ENCODE results near the gene LEMD3.

LEMD3 gene

DNA sequence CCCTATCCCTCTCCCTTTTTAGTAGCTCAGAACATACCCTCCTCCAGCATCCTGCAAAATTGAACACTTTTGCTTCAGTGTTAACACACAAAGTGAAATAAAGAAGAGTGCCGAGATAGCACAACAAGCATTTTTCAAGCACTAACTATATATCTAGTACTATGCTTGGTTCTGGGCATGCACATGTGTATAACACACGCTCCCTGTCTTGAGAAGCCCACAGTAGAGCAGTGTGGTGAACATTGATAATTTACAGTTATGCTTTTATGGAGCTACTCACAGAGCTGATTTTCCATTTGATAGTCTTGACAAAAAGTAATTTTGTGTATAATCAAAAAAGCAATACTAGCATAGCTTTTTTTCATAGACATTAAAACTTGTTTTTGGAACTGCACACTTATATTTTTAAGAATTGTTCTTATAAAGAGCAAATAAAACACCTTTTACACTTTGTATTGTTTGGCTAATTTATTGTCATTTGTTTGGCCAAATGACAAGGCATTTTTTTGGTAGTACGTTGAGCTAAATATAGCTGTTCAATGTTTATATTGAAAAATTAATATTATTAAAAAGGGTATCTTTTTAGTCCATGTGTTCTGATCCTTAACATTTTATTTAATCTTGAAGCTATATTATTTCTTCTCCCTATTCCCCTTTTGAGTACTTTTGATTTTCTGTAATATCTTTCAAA, 39.7 kb downstream of the LEMD3 start:
- TF ChIP-seq, protein P1, sequence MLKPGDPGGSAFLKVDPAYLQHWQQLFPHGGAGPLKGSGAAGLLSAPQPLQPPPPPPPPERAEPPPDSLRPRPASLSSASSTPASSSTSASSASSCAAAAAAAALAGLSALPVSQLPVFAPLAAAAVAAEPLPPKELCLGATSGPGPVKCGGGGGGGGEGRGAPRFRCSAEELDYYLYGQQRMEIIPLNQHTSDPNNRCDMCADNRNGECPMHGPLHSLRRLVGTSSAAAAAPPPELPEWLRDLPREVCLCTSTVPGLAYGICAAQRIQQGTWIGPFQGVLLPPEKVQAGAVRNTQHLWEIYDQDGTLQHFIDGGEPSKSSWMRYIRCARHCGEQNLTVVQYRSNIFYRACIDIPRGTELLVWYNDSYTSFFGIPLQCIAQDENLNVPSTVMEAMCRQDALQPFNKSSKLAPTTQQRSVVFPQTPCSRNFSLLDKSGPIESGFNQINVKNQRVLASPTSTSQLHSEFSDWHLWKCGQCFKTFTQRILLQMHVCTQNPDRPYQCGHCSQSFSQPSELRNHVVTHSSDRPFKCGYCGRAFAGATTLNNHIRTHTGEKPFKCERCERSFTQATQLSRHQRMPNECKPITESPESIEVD (tag by site-specific recombination; IDR thresholded peaks at IDR 0.05) = peak; percentile 38; the same call in 1 of the 2 replicates
- TF ChIP-seq HOXD13 (CRISPR knock-in tag; IDR thresholded peaks at IDR 0.05; ENCODE audit: borderline replicate concordance) = no peak
- TF ChIP-seq, protein P2, sequence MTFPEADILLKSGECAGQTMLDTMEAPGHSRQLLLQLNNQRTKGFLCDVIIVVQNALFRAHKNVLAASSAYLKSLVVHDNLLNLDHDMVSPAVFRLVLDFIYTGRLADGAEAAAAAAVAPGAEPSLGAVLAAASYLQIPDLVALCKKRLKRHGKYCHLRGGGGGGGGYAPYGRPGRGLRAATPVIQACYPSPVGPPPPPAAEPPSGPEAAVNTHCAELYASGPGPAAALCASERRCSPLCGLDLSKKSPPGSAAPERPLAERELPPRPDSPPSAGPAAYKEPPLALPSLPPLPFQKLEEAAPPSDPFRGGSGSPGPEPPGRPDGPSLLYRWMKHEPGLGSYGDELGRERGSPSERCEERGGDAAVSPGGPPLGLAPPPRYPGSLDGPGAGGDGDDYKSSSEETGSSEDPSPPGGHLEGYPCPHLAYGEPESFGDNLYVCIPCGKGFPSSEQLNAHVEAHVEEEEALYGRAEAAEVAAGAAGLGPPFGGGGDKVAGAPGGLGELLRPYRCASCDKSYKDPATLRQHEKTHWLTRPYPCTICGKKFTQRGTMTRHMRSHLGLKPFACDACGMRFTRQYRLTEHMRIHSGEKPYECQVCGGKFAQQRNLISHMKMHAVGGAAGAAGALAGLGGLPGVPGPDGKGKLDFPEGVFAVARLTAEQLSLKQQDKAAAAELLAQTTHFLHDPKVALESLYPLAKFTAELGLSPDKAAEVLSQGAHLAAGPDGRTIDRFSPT (tag by site-specific recombination; IDR thresholded peaks at IDR 0.05) = no peak
- 0 out of 2 replicates have a peak, but pooled peaks have one; percentile 17 for TF ChIP-seq PRDM1 (tag by site-specific recombination; IDR thresholded peaks at IDR 0.05)
- Histone ChIP-seq H3K36me3 (ENCODE audit: control insufficient read depth in 2 of 2, insufficient read depth in 1 of 2, low read length in 2 of 2) (peaks cover 4 to 7% of the 10 kb centered on the region in 2 experiments), H3K27ac (ENCODE audit: extremely low read depth, low read depth, low read length) (no peak overlapping the region), H3K9me3 (ENCODE audit: control insufficient read depth, insufficient read depth, low read depth, low read length) (no peaks in the 10 kb centered on the region), H3K4me3 (ENCODE audit: low read depth, low read length) (no peak overlapping the region), H3K4me1 (ENCODE audit: control insufficient read depth, insufficient read depth, low read length) (peaks cover 14% of the 10 kb centered on the region)
- CTCF ChIA-PET = interaction anchor here (0.7 to 1.0 kb wide), 3 partner anchors 9 to 85 kb away, joined by 3 to 4 read pairs (median 3); no protein-coding TSS in a partner anchor
- POLR2A ChIA-PET = interaction anchor here (0.6 kb wide), 1 partner anchor 593 kb away, joined by 3 read pairs; no protein-coding TSS in a partner anchor

DNA sequence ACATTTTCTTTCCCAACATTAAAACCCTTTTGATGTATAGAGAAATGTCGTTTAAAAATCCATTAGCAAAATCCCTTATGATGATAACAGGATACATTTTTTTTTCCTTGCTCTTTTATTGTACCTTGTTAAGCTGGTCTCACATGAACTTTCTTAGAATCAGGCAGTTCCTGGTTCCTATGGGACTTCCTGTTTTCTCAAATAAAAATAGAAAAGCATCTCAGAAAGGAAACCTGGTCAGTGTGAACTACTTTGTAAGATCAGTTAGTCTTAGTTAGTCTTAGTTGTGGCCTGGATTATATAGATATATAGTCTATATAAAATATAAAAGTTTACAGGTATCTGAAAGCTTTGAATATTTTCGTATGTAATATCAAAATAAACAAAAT, 40.3 kb downstream of the LEMD3 start:
- CTCF ChIA-PET = interaction anchor here (0.7 to 1.0 kb wide), 3 partner anchors 9 to 85 kb away, joined by 3 to 4 read pairs (median 3); no protein-coding TSS in a partner anchor
- POLR2A ChIA-PET = interaction anchor here (0.6 kb wide), 1 partner anchor 594 kb away, joined by 3 read pairs; no protein-coding TSS in a partner anchor
- TF ChIP-seq ZNF274 (IDR thresholded peaks at IDR 0.05; ENCODE audit: low read length) (no peak), ZNF274 (tag by site-specific recombination; IDR thresholded peaks at IDR 0.05; ENCODE audit: borderline replicate concordance) (no peak), ZFHX2 (tag by site-specific recombination; conservative IDR thresholded peaks at IDR 0.05) (no peak), ZNF837 (tag by site-specific recombination; IDR thresholded peaks at IDR 0.05) (no peak), ZNF140 (tag by site-specific recombination; IDR thresholded peaks at IDR 0.05) (no peak), ZNF24 (tag by site-specific recombination; IDR thresholded peaks at IDR 0.05) (no peak), ZNF391 (tag by site-specific recombination; IDR thresholded peaks at IDR 0.05; ENCODE audit: borderline replicate concordance, low read depth) (no peak), ZNF19 (tag by site-specific recombination; IDR thresholded peaks at IDR 0.05; ENCODE audit: low read depth) (no peak), ZNF792 (tag by site-specific recombination; IDR thresholded peaks at IDR 0.05) (no peak), ZNF121 (tag by site-specific recombination; IDR thresholded peaks at IDR 0.05) (no peak), GLI4 (tag by site-specific recombination; IDR thresholded peaks at IDR 0.05) (no peak), IKZF3 (tag by site-specific recombination; IDR thresholded peaks at IDR 0.05) (no peak)
- TF ChIP-seq, protein P3, sequence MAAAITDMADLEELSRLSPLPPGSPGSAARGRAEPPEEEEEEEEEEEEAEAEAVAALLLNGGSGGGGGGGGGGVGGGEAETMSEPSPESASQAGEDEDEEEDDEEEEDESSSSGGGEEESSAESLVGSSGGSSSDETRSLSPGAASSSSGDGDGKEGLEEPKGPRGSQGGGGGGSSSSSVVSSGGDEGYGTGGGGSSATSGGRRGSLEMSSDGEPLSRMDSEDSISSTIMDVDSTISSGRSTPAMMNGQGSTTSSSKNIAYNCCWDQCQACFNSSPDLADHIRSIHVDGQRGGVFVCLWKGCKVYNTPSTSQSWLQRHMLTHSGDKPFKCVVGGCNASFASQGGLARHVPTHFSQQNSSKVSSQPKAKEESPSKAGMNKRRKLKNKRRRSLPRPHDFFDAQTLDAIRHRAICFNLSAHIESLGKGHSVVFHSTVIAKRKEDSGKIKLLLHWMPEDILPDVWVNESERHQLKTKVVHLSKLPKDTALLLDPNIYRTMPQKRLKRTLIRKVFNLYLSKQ (tag by site-specific recombination; IDR thresholded peaks at IDR 0.05; ENCODE audit: borderline replicate concordance) = no peak
- TF ChIP-seq, protein P4, sequence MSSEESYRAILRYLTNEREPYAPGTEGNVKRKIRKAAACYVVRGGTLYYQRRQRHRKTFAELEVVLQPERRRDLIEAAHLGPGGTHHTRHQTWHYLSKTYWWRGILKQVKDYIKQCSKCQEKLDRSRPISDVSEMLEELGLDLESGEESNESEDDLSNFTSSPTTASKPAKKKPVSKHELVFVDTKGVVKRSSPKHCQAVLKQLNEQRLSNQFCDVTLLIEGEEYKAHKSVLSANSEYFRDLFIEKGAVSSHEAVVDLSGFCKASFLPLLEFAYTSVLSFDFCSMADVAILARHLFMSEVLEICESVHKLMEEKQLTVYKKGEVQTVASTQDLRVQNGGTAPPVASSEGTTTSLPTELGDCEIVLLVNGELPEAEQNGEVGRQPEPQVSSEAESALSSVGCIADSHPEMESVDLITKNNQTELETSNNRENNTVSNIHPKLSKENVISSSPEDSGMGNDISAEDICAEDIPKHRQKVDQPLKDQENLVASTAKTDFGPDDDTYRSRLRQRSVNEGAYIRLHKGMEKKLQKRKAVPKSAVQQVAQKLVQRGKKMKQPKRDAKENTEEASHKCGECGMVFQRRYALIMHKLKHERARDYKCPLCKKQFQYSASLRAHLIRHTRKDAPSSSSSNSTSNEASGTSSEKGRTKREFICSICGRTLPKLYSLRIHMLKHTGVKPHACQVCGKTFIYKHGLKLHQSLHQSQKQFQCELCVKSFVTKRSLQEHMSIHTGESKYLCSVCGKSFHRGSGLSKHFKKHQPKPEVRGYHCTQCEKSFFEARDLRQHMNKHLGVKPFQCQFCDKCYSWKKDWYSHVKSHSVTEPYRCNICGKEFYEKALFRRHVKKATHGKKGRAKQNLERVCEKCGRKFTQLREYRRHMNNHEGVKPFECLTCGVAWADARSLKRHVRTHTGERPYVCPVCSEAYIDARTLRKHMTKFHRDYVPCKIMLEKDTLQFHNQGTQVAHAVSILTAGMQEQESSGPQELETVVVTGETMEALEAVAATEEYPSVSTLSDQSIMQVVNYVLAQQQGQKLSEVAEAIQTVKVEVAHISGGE (tag by site-specific recombination; conservative IDR thresholded peaks at IDR 0.05; ENCODE audit: low read depth) = no peak
- TF ChIP-seq, protein P5, sequence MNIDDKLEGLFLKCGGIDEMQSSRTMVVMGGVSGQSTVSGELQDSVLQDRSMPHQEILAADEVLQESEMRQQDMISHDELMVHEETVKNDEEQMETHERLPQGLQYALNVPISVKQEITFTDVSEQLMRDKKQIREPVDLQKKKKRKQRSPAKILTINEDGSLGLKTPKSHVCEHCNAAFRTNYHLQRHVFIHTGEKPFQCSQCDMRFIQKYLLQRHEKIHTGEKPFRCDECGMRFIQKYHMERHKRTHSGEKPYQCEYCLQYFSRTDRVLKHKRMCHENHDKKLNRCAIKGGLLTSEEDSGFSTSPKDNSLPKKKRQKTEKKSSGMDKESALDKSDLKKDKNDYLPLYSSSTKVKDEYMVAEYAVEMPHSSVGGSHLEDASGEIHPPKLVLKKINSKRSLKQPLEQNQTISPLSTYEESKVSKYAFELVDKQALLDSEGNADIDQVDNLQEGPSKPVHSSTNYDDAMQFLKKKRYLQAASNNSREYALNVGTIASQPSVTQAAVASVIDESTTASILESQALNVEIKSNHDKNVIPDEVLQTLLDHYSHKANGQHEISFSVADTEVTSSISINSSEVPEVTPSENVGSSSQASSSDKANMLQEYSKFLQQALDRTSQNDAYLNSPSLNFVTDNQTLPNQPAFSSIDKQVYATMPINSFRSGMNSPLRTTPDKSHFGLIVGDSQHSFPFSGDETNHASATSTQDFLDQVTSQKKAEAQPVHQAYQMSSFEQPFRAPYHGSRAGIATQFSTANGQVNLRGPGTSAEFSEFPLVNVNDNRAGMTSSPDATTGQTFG (tag by site-specific recombination; IDR thresholded peaks at IDR 0.05; ENCODE audit: borderline replicate concordance) = no peak
- TF ChIP-seq, protein P6, sequence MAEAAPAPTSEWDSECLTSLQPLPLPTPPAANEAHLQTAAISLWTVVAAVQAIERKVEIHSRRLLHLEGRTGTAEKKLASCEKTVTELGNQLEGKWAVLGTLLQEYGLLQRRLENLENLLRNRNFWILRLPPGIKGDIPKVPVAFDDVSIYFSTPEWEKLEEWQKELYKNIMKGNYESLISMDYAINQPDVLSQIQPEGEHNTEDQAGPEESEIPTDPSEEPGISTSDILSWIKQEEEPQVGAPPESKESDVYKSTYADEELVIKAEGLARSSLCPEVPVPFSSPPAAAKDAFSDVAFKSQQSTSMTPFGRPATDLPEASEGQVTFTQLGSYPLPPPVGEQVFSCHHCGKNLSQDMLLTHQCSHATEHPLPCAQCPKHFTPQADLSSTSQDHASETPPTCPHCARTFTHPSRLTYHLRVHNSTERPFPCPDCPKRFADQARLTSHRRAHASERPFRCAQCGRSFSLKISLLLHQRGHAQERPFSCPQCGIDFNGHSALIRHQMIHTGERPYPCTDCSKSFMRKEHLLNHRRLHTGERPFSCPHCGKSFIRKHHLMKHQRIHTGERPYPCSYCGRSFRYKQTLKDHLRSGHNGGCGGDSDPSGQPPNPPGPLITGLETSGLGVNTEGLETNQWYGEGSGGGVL (tag by site-specific recombination; IDR thresholded peaks at IDR 0.05) = no peak

More for the DNA sequence above, 40.3 kb downstream of the LEMD3 start:
- peaks cover 14% of the 10 kb centered on the region for H3K4me1 ChIP-seq (ENCODE audit: control insufficient read depth, insufficient read depth, low read length)
- no peaks in the 10 kb centered on the region for H3K9me3 ChIP-seq (ENCODE audit: control insufficient read depth, insufficient read depth, low read depth, low read length)
- H3K36me3 ChIP-seq (ENCODE audit: control insufficient read depth in 2 of 2, insufficient read depth in 1 of 2, low read length in 2 of 2) = peaks cover 4 to 7% of the 10 kb centered on the region in 2 experiments
- H3K27ac ChIP-seq (ENCODE audit: extremely low read depth, low read depth, low read length) = no peak overlapping the region
- no peak overlapping the region for H3K4me3 ChIP-seq (ENCODE audit: low read depth, low read length)

All from HEK293 (cell line).